Activated CD4-positive, alpha-beta T cell treated with anti-CD3 and anti-CD28 coated beads, Interleukin-2, amount 50 U/mL, for 16 hours (primary cell): Measurements from ENCODE around the gene SMYD3.
"Not testable (repeated sequence)": the region's sequence is repeated elsewhere in the genome, so short reads cannot be mapped to it uniquely, and the experiment has no call there.

ENCODE experiments used
- DNase-seq: peaks from one replicate; pipeline ENCODE4 v3.0.0-alpha.2; 2020

The SMYD3 gene

GRCh38 chr1:246083416-246083815, 423.7 kb downstream of the SMYD3 start:
- no peak for DNase-seq

- DNase-seq = no peak
Measured at GRCh38 chr1:246081856-246082668, 425.0 kb downstream of the SMYD3 start.

DNA sequence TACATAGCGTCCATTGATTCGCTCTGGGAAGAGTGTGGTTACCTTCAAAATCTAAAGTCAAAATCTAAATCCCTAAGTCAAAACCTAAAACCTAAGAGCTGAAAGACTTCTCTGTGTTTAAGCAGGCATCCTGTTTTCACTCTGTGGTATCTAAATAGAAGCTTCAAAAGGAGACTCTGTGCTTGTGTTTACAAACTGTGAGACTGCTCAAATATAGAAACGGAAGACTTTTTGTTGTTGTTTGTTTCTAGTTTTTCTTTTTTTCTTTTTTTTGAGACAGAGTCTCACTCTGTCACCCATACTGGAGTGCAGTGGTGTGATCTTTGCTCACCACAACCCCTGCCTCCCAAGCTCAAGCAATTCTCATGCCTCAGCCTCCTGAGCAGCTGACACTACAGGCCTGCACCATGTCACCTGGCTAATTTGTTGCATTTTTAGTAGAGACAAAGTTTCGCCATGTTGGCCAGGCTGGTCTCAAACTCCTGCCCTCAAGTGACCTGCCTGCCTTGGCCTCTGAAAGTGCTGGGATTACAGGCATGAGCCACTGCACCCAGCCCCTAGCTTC, 425.9 kb downstream of the SMYD3 start:
- DNase-seq = no peak

GRCh38 chr1:246080031-246080430, 427.0 kb downstream of the SMYD3 start:
- DNase-seq = no peak

DNA sequence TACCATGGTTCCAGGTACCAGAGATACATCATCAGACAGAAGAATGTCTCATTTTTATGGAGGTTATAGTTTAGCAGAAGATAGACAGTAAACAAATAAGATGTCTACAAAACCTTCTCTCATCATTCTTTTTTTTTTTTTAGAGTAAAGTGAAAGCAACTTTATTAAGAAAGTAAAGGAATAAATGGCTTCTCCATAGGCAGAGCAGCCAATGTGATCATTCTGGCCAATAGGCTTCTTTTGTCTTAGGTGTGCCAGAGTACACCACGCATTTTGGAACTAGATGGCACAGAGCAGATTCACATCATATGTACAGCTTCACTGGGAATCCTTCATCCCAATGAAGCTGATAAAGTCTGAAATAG, 428.2 kb downstream of the SMYD3 start:
- DNase-seq = no peak

GRCh38 chr1:246078126-246078887, 428.8 kb downstream of the SMYD3 start:
- DNase-seq = no peak

GRCh38 chr1:246077476-246077875, 429.6 kb downstream of the SMYD3 start:
- no peak for DNase-seq

DNA sequence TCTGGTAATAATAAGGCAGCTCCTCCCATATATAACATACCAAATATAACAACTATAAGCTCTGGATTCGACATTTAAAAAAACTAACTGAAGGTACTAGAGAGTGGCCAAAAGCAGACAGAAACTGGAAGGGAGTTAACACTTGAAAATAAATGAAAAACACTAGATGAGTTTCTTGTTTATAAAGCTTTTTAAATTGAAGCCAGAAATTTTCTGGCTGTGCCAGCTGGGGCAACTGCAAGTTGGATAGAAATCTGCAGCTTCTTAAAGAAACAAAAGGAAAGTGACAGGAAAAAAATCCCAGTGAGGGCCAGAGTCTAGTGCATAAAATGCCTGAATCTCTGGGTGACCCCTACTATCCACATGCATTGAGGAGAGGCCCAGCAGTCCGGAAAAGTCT, 432.7 kb downstream of the SMYD3 start:
- no peak for DNase-seq

DNA sequence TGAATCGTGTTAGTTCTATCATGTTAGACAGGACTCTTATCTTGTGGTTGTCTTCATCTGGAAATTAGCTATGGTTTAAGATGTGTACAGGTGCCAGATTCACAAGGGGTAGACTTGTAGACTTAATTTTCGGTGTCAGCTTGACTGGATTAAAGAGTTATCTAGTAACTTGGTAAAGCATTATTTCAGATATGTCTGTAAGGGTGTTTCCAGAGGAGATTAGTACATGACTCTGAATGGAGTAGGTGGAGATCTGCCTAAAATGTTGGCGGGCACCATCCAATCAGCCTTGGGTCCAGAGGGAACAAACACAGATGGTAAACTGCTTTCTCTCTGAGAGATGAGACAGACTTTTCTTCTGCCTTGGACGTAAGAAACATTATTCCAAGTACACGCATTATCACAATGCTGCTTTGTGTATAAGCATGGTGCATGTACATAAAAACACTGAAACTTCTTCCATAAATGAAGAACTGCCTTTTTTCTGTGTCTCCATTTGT, 434.6 kb downstream of the SMYD3 start:
- DNase-seq = no peak

GRCh38 chr1:246071981-246072380, 435.1 kb downstream of the SMYD3 start:
- DNase-seq = not testable (repeated sequence)

- not testable (repeated sequence) for DNase-seq
Measured at GRCh38 chr1:246071561-246071960, 435.5 kb downstream of the SMYD3 start.

DNA sequence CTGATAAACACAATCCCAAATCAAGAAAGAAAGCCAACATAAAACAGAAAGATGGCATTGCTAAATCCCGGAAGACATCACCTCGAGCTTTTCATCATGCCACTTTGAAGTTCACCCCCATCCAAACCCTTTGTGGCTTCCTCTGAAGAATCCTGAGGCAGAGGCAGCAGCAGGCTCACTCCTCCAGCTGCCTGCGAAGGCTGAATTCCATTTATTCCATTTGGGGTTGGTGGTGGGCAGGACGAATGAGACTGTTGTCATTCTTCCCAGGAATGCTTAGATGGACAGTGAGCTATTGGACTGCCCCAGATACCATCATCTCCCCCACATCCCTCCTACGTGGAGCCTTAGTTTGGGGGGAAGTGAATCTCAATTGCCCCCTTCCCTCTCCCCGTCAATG, 437.5 kb downstream of the SMYD3 start:
- DNase-seq = no peak

DNA sequence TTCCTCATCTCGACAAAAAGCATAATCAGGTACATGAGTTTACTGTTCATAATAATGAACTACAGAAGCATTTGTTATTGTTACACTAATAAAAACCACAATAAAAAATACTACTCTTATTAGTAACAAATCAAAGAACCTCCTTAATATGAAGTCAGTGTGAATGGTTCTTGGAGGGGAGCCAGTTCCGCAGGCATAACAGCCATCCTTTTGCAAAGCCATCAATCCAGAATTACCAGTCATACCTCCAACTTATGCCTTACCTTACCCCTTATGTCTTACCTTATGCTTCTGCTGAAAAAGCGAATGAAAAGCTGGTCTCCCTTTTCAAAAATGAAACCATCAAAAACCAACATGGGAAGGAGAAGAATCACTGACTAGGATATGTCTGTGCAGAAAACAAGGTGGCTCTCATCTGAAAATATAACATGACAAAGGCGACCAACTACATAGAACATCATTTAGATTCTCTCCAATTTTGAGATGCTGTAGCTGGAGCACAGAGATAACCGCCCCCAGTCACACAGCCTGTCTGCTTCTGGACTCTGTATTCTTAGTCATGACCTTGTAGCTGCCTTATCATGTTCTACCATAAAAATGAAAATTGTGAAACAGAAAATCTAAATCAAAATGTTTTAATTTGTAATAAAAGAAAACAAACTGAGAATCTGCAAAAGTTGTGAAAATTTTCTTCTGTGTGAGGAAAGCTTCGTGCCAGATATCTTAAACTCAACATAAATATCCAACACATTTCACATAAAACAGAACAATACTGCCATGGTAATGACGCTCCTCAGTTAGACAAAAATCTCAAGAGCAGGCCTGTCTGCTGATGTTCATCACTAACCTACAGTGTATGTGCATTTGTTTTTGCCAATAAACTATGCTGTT, 438.2 kb downstream of the SMYD3 start:
- DNase-seq = no peak

- no peak for DNase-seq
Measured at GRCh38 chr1:246068217-246068512, 438.9 kb downstream of the SMYD3 start.

GRCh38 chr1:246067432-246068216, 439.5 kb downstream of the SMYD3 start:
- peak; percentile 5 for DNase-seq

- no peak for DNase-seq
Measured at GRCh38 chr1:246066573-246066972, 440.5 kb downstream of the SMYD3 start.

- DNase-seq = no peak
Measured at GRCh38 chr1:246065592-246065991, 441.5 kb downstream of the SMYD3 start.

- DNase-seq = no peak
Measured at GRCh38 chr1:246064891-246065290, 442.2 kb downstream of the SMYD3 start.

- no peak for DNase-seq
Measured at GRCh38 chr1:246063013-246063616, 444.0 kb downstream of the SMYD3 start.

DNA sequence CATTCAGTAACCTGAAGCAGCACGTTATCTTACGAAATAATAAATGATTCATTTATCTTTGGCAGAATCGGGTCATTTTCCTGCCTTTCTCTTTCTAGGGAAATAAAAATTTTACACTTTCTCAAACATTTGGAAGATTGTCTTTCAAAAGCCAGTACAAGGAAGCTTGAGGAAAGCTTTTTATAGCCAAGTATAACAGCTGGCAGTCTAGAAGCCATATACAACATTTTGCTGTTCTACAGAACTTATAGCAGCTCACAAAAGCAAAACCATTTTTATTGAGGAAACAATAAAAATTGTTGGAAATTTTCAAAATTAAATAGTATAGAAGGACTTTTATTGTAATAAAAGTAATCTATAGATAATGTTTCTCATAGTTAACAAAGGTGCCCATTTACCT, 448.6 kb downstream of the SMYD3 start:
- no peak for DNase-seq

GRCh38 chr1:246052603-246053002, 454.5 kb downstream of the SMYD3 start:
- no peak for DNase-seq
